Rectal smooth muscle tissue (tissue), 1 donor: ENCODE measurements around the gene ZNF462.
"Not testable (repeated sequence)": the region's sequence is repeated elsewhere in the genome, so short reads cannot be mapped to it uniquely, and the experiment has no call there.

Source experiments
- H3K27ac ChIP-seq: one replicate; pipeline ENCODE4 v1.7.0; 2013; ENCODE audit warnings: low read depth, low read length, inconsistent platforms
- H3K27me3 ChIP-seq: one replicate; pipeline ENCODE4 v1.7.0; 2013; ENCODE audit warnings: low read length; ENCODE audit not compliant: control insufficient read depth, insufficient read depth
- H3K36me3 ChIP-seq: one replicate; pipeline ENCODE4 v1.7.0; 2013; ENCODE audit warnings: low read length; ENCODE audit not compliant: control insufficient read depth, insufficient read depth
- H3K4me1 ChIP-seq: one replicate; pipeline ENCODE4 v1.7.0; 2013; ENCODE audit warnings: low read length; ENCODE audit not compliant: control insufficient read depth, insufficient read depth
- H3K4me3 ChIP-seq: one replicate; pipeline ENCODE4 v1.7.0; 2013; ENCODE audit warnings: low read length
- H3K9ac ChIP-seq: one replicate; pipeline ENCODE4 v1.7.0; 2013; ENCODE audit warnings: low read length

The ZNF462 gene

DNA sequence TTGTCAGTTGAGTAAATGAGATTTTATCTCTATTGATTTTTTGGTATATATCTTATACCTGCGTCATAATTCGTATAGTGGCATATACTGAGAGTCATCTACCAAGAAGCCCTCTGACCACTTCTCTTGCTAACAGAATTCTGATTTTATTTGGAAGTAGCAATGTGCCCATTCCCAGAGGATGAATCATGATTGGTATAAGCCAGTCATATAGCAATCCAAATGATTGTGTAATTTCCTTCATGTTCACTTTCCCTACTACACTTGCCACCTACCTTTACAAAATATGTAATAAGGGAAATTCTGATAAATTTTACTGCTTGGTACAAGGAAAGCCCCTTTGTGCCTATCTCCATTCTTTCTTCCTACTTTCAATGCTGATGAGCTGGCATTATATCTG lies 16.1 kb upstream of the ZNF462 start:
- no peaks in the 10 kb centered on the region for H3K4me1 ChIP-seq
- no peak overlapping the region for H3K27ac ChIP-seq
- no peak overlapping the region for H3K4me3 ChIP-seq
- no peak overlapping the region for H3K9ac ChIP-seq
- no peaks in the 10 kb centered on the region for H3K36me3 ChIP-seq
- no peaks in the 10 kb centered on the region for H3K27me3 ChIP-seq

DNA sequence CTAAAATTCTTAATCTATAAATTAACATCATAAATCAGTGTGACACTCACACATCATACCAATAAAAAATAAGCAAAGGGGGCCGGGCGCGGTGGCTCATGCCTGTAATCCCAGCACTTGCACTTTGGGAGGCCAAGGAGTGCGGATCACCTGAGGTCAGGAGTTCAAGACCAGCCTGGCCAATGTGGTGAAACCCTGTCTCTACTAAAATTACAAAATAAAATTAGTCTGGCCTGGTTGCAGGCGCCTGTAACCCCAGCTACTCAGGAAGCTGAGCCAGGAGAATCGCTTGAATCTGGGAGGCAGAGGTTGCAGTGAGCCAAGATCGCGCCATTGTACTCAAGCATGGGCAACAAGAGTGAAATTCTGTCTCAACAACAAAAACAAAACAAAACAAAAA lies 11.3 kb upstream of the ZNF462 start:
- H3K9ac ChIP-seq, H3K36me3 ChIP-seq, H3K4me3 ChIP-seq, H3K27me3 ChIP-seq, H3K4me1 ChIP-seq, H3K27ac ChIP-seq: not testable (repeated sequence)

DNA sequence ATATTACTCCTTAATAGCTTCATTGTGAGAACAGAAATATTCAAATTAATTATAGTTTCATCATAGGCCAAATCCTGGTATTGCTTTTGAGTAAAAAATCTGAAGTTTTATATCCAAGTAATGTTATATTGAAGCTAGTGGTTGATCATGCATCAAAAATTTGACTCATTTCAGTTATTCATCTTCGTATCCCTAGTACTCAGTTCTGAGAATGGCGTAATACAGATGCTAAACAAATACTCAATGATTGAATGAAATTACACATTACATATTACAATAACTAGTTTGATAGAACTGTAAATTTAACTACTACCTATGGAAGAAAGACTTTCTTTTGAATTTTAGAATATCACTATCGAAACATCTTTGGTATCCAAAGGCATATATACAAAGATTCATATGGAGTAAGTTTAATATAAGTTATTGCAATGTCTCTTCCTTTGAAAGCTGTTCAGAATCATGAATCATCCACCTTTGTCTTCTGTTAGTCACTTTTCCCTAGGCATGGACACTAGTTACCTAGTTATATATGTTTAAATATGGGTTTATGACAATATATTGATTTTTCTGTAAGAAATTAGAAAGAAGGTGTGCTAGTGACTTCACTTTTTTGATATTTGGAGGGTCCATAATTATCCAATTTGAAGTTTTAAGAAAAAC lies 5.0 kb upstream of the ZNF462 start:
- H3K4me1 ChIP-seq = no peaks in the 10 kb centered on the region
- no peak overlapping the region for H3K4me3 ChIP-seq
- no peaks in the 10 kb centered on the region for H3K36me3 ChIP-seq
- H3K9ac ChIP-seq = no peak overlapping the region
- no peak overlapping the region for H3K27ac ChIP-seq
- no peaks in the 10 kb centered on the region for H3K27me3 ChIP-seq

DNA sequence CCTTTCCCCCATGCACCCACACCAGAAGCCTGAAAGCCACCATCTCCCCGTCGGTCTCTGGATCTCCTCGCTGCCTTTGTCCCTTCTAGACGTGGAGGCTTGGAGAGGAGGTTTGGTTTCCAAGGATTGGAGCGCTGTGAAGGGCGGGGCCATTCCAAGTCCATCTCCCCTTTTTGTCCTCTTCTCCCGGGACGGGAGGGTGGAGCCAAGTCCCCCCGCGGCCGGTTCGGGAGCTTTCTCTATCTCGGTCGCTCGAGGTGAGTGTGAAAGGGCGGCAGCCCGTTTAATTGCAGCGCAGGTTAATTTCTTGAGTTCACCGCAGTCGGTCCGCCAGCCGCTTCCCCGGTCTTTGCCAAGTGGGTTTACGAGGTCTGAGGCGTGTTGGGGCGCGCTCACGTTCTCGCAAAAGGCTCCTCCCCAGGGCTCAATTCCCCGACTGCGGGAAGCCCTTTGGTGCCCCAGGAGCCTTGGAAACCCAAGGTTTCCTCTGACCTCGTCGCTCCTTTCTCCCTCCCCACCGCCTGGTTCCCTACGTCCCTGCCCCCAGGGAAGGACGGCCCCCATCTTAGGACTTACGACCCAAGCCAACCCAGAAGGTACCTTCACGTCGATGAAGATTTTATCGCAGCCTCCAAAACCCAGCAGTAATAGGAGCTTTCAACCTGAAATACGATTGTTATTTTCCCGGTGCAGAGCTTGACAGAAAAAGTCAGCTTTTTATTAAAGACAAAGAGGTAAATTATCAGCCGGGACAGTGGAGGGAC lies 2.8 kb upstream of the ZNF462 start:
- peak overlapping the region; percentile 85 for H3K27ac ChIP-seq
- no peaks in the 10 kb centered on the region for H3K27me3 ChIP-seq
- H3K9ac ChIP-seq = no peak overlapping the region
- peak overlapping the region; percentile 97 for H3K4me3 ChIP-seq
- H3K36me3 ChIP-seq = no peaks in the 10 kb centered on the region
- peaks cover 4% of the 10 kb centered on the region for H3K4me1 ChIP-seq

DNA sequence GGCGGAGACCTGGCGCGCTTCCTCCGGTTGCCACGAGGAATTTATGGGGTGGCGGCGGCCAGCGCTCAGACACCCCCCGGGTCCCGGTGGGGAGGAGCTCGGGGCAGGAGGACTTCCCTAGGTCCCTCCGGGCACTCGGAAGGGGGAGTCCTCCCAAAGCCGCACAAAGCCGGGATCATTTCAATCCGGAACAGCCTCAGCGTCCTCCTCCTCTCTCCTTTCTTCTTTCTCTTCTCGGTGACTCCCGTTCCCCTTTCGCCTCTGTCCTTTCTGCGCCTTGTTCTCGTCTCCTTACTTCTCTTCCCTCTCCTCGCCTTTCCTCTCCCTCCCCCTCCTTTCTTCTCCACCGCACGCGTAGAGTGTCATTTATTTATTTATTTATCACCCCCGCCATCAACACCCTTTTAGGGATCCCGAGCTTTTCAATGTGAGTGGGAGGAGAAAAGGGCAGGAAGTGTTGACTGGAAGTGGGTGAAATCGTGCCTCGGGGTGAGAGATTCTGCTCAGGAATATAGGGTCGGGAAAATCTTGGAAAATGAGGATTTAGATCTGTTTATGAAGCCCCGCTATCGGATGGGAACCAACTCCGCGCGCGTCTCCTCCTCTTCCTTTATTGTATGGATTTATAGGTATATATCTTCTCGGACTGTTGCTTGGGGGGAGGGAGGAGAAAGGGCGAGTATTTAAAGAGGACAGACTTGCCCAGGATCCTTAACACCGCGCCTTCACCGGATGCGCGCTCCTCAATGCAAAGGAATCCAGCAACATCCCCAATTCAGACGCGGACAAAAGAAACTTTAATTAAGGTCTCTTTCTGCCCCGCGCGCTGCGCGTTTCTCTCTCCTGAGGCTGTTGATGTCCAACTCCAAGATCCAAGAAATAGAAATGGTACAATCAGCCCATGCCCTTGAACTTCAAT lies 2.0 kb upstream of the ZNF462 start:
- peak overlapping the region; percentile 85 for H3K27ac ChIP-seq
- H3K27me3 ChIP-seq = no peaks in the 10 kb centered on the region

DNA sequence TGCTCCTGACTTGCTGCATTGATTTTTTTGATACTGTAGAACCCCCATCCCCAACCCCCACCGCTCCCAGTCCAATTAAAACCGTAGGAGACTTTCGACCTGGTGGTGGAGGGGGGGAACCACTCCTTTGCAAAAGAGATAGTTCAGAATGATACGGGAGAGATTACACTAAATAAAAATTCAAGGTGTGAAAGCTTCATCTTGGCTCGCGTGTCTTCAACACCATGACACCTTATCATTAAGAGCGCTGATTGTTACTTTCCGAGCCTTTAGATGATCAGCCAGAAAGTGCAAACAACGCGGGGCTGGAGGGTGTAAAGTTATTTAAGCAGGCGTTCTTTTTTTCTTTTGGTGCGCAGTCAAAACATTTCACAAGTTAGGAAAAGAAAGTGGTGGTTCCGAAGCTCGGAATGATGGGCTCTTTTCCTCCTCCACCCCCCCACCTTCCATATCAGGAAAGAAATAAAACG lies 1.3 kb upstream of the ZNF462 start:
- H3K27ac ChIP-seq = peak overlapping the region; percentile 85
- peaks cover 7% of the 10 kb centered on the region for H3K4me1 ChIP-seq
- H3K27me3 ChIP-seq = no peaks in the 10 kb centered on the region
- H3K9ac ChIP-seq = peak overlapping the region; percentile 25
- no peaks in the 10 kb centered on the region for H3K36me3 ChIP-seq
- H3K4me3 ChIP-seq = peak overlapping the region; percentile 97

More for the DNA sequence above, 2.0 kb upstream of the ZNF462 start:
- Histone ChIP-seq H3K36me3 (no peaks in the 10 kb centered on the region), H3K9ac (peak overlapping the region; percentile 19), H3K4me1 (peaks cover 7% of the 10 kb centered on the region), H3K4me3 (peak overlapping the region; percentile 97)

DNA sequence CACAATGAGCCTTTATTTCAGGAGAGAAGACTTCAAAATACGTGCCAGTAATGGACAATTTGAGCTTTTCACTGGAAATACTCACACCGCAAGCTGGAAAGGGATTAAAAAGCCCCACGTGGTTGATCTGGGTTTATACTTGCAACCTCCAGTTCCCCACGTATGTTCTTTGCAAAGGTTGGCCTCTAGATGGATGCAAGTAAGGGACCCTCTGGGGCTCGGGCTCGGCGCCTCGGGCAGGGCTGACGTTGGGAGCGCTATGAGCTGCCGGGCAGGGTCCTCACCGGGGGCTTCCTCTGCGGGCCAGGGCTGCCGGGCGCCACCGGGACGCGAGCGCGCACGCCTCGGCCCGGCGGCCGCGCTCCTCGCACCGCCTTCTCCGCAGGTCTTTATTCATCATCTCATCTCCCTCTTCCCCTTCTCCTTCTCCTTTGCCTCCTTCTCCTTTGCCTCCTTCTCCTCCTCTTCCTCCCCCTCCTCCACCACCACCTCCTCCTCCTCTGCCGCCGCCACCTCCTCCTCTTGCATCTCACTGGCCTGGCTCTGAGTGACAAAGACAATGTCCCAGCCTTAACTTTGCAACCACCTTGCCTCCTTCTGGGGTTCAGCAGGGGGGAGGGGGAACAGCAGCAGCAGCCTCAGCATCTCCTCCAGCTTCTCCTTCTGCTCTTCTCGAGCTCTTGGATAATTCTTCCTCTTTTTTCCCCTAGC lies 701 bp upstream of the ZNF462 start:
- Histone ChIP-seq H3K27ac (peak overlapping the region; percentile 85), H3K9ac (peak overlapping the region; percentile 25), H3K4me1 (peaks cover 7% of the 10 kb centered on the region), H3K36me3 (no peaks in the 10 kb centered on the region), H3K4me3 (peak overlapping the region; percentile 97), H3K27me3 (no peaks in the 10 kb centered on the region)

DNA sequence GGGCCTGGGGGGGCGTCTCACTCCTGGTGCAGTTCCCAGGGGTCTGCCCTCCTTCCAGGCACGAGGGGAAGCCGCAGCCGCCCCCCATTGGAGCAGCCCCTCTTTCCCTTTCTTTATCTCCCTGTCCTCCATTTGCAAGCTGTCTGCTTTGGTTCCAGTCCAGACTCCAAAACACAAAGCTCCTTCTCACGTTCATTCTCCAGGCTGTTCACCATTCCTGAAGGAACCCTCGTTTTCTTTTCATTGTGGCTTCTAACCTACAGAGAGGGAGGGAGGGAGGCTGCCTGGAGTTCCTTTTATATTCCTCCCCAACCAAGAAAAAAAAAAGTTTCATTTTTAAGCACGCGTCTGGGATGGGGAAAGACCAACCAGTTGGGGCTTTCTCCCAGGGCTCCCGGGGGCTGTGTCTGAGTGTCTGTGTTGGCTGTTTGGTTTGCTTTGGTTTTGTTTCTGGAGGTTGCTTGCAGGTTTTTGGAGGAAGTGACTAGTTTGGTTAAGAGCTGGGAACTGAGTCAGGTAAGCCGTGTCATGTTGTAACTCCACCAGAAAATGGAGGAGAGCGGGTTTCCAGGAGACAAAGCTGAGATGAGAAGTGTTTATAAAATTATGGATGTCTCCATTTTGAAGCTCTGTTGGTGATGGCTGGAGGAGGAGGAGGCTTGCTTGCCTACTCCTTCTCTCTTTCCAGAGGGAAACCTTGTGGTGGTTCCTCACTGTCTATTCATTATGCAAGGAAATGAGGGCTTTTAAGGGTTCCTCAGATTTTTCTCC lies 1.6 kb downstream of the ZNF462 start:
- Histone ChIP-seq H3K27ac (peak overlapping the region; percentile 85), H3K9ac (no peak overlapping the region), H3K36me3 (no peaks in the 10 kb centered on the region), H3K27me3 (no peaks in the 10 kb centered on the region), H3K4me1 (peaks cover 25% of the 10 kb centered on the region), H3K4me3 (peak overlapping the region; percentile 97)

DNA sequence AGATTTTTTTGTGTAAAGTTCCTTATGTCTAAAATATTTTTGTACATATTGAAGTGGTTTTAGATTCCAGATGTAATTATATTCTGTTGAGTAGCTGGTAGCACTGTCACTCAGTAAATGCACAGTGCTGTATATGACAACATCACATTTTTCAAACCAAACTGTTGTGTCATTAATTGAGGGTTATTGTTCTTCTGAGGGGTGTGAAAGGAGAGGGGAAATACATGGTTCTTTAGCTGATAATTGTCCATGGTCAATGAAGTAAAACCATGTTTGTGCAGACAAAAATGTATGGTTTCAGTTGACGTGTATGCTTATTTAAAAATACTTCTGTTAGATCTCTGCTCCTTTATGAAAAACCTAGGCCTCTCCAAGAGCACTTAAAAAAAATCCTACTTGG lies 3.3 kb downstream of the ZNF462 start:
- no peak overlapping the region for H3K9ac ChIP-seq
- H3K27ac ChIP-seq = no peak overlapping the region
- H3K36me3 ChIP-seq = no peaks in the 10 kb centered on the region
- H3K27me3 ChIP-seq = no peaks in the 10 kb centered on the region
- peaks cover 31% of the 10 kb centered on the region for H3K4me1 ChIP-seq
- no peak overlapping the region for H3K4me3 ChIP-seq

DNA sequence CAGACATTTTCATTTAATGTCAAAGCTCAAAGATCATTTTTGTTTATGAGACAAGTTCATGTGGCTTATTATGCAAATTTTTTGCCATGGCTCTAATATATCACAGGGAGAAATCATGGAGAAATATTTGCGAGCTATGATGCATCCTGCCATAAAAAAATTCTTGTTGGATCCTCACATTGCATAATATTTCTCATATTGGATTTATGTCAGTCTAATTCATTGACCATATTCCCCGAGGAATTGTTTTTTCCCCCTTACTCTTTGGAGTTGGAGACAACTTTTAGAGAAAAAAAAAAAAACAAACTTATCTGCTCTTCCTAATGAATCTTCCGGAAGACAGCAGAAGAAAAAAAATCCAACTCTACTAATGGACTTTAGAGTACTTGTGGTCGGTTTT lies 4.3 kb downstream of the ZNF462 start:
- no peak overlapping the region for H3K9ac ChIP-seq
- no peaks in the 10 kb centered on the region for H3K36me3 ChIP-seq
- H3K27me3 ChIP-seq = no peaks in the 10 kb centered on the region
- H3K4me1 ChIP-seq = peaks cover 37% of the 10 kb centered on the region
- peak overlapping the region; percentile 40 for H3K27ac ChIP-seq
- H3K4me3 ChIP-seq = no peak overlapping the region

DNA sequence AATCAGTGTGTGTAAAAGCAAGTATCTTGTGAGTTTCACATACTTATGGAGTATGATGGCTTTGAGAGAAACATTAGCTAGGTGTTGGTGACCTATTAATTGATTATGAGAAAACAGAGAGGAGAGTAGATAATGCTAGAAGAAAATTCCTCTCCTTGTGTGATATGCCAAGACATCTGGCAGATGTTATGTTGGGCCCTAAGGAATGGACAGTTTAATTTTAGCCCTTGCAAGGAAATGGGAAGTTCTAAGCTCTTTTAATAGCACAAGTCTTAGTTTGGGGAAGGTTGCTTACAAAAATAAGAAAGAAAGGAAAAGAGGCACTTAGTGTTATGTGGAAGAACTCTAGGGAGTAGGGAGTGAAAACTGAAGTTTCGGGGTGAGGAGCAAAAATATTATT lies 5.1 kb downstream of the ZNF462 start:
- Histone ChIP-seq H3K27ac (peak overlapping the region; percentile 46), H3K27me3 (no peaks in the 10 kb centered on the region), H3K4me3 (no peak overlapping the region), H3K36me3 (no peaks in the 10 kb centered on the region), H3K9ac (no peak overlapping the region), H3K4me1 (peaks cover 37% of the 10 kb centered on the region)
